PC-3 (cell line): ENCODE results near the gene MYO3B. TPM values are rescaled to one million over a fixed set of nuclear protein-coding genes. Genes with fewer than 3 reads are reported as not detected.

Source experiments
- ATAC-seq: fragments of 200-7000 bp; cut with Tn5 transposase; 2 replicates; pipeline ENCODE4 v1.9.1; 2020; ENCODE audit warnings: mild to moderate bottlenecking, moderate library complexity
- BruUV-seq: library from RNA; stranded (reverse); fragments of 400-500 nt; replicated peaks from 2 replicates; lab custom pipeline; 2021; lab: Mats Ljungman, UMichigan
- CTCF ChIA-PET: fragments of 300-600 bp; sonication (Branson Sonifier 250); formaldehyde crosslinking; loops from one replicate; lab custom pipeline; 2022; ENCODE audit warnings: antibody characterized with exemption; lab: Charles Lee
- POLR2A ChIA-PET: fragments of 300-600 bp; sonication (Branson Sonifier 250); formaldehyde crosslinking; loops from one replicate; lab custom pipeline; 2022; ENCODE audit warnings: antibody characterized with exemption; ENCODE audit not compliant: unreplicated experiment; lab: Charles Lee
- DNase-seq: peaks from one replicate; pipeline ENCODE4 v3.0.0-alpha.2; 2015
- H2AFZ ChIP-seq: fragments of 300-600 bp; sonication (generic); 2 replicates; pipeline ENCODE4 v1.6.0; 2016; ENCODE audit warnings: antibody characterized with exemption, low read length
- H3F3A ChIP-seq: fragments of 300-600 bp; sonication (generic); one replicate; pipeline ENCODE4 v1.6.0; 2017; ENCODE audit warnings: antibody characterized with exemption, low read length, control low read depth, mild to moderate bottlenecking; ENCODE audit not compliant: unreplicated experiment
- H3K27ac ChIP-seq: fragments of 300-600 bp; sonication (generic); 2 replicates; pipeline ENCODE4 v1.5.1; 2016; ENCODE audit warnings: mild to moderate bottlenecking, low read length
- H3K27me3 ChIP-seq: fragments of 300-600 bp; sonication (generic); 2 replicates; pipeline ENCODE4 v1.6.1; 2016; ENCODE audit warnings: low read length, mixed read lengths
- H3K36me3 ChIP-seq: fragments of 300-600 bp; sonication (generic); 2 replicates; pipeline ENCODE4 v1.6.1; 2016; ENCODE audit warnings: low read depth, mixed run types, low read length, mixed read lengths
- H3K4me1 ChIP-seq: fragments of 300-600 bp; sonication (generic); 2 replicates; pipeline ENCODE4 v1.5.1; 2016; ENCODE audit warnings: low read length; ENCODE audit not compliant: insufficient read depth
- H3K4me2 ChIP-seq: fragments of 300-600 bp; sonication (generic); 2 replicates; pipeline ENCODE4 v1.6.0; 2016; ENCODE audit warnings: low read length
- H3K4me3 ChIP-seq: fragments of 300-600 bp; sonication (generic); 2 replicates; pipeline ENCODE4 v1.5.1; 2016; ENCODE audit warnings: mild to moderate bottlenecking, low read length, mixed read lengths
- H3K79me2 ChIP-seq: fragments of 300-600 bp; sonication (generic); 2 replicates; pipeline ENCODE4 v1.6.1; 2017; ENCODE audit warnings: low read length, mixed read lengths
- H3K9ac ChIP-seq: fragments of 300-600 bp; sonication (generic); 2 replicates; pipeline ENCODE4 v1.6.0; 2016; ENCODE audit warnings: mild to moderate bottlenecking, low read length
- H3K9me2 ChIP-seq: fragments of 300-600 bp; sonication (generic); replicated peaks from 2 replicates; pipeline ENCODE4 v1.6.1; 2016; ENCODE audit warnings: mixed run types, low read length, mixed read lengths
- H3K9me3 ChIP-seq: fragments of 300-600 bp; sonication (generic); 2 replicates; pipeline ENCODE4 v1.6.1; 2016; ENCODE audit warnings: low read length, mixed read lengths
- H4K20me1 ChIP-seq: fragments of 300-600 bp; sonication (generic); 2 replicates; pipeline ENCODE4 v1.6.1; 2016; ENCODE audit warnings: low read length, mixed read lengths
- EZH2 ChIP-seq: fragments of 300-600 bp; sonication (generic); IDR thresholded peaks from one replicate; pipeline ENCODE4 v1.6.1; 2017; ENCODE audit warnings: antibody characterized with exemption, mild to moderate bottlenecking, low read length; ENCODE audit not compliant: unreplicated experiment
- EZH2phosphoT487 ChIP-seq: fragments of 300-600 bp; sonication (generic); IDR thresholded peaks from 2 replicates; pipeline ENCODE4 v1.6.1; 2018; ENCODE audit warnings: mild to moderate bottlenecking, antibody characterized with exemption, low read length, borderline replicate concordance
- intact Hi-C: fragments of 100-400 bp; cut with micrococcal nuclease; formaldehyde crosslinking; loops from 2 replicates; pipeline ENCODE4 v1.9.0; 2023
- total RNA-seq: library from RNA; depleted of rRNA; stranded (reverse); fragments of >200 nt; gene quantifications from 2 replicates; pipeline ENCODE4 v1.2.3, GENCODE V29; 2014
- TF ChIP-seq, protein P1 (sequence below): fragments of 300-600 bp; sonication (generic); conservative IDR thresholded peaks from 2 replicates; pipeline ENCODE4 v1.5.1; 2017; ENCODE audit warnings: antibody characterized with exemption, low read depth, mild to moderate bottlenecking, low read length

Gene MYO3B
- total RNA-seq, 1 experiment from 2014 or later, result 1.1 TPM

DNA sequence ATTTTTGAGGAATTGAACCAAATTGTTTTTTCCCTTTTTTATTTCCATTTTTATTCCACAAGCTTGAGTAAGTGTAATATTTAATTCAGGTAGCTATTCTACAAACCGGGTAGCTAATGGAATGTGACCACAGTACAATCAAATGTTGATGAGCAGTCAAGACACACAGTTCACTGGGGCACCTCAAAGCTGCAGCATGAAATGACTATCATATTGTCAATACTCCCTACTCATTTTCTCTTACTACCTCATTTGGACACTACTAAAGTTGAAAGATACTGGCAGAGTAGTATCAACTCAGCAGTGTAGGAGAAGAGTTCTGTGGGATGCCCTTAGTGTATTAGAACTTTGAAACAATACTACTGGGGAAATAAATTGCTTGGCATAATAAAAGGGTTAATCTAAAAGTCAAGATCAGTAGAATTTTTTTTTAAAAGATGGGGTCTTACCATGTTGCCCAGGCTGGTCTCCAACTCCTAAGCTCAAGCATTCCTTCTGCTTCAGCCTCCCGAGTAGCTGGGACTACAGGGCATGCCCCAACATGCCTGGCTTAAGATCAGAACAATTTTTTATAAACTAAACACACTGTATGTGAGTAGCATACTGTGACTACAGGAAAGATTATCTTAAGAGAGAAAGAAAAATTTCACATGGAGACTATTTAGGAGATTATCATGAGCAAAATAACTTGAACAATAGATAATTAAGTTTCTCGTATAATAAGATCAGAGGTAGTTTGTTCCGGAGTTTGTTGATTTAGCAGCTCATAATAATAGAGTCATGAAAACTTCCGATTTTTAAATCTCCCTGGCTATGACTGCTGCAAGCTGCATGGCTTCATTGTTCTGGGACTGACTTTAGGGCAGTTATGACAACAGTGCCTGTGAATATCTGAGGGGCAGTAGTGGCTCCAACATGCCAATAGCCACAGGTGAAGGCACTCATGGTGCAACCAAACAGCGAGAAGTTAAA lies 43.7 kb downstream of the MYO3B start:
- H3K79me2 ChIP-seq, result no peaks in the 10 kb centered on the region
- H3K4me2 ChIP-seq, result 0 out of 2 replicates have a peak overlapping the region, but pooled peaks have one; percentile 0
- no peak overlapping the region for H2AFZ ChIP-seq
- intact Hi-C loops, result loop anchor here (5.0 kb wide), 1 partner anchor 64 kb away; no protein-coding TSS in a partner anchor
- H3K4me3 ChIP-seq, result no peak overlapping the region
- TF ChIP-seq, protein P1, sequence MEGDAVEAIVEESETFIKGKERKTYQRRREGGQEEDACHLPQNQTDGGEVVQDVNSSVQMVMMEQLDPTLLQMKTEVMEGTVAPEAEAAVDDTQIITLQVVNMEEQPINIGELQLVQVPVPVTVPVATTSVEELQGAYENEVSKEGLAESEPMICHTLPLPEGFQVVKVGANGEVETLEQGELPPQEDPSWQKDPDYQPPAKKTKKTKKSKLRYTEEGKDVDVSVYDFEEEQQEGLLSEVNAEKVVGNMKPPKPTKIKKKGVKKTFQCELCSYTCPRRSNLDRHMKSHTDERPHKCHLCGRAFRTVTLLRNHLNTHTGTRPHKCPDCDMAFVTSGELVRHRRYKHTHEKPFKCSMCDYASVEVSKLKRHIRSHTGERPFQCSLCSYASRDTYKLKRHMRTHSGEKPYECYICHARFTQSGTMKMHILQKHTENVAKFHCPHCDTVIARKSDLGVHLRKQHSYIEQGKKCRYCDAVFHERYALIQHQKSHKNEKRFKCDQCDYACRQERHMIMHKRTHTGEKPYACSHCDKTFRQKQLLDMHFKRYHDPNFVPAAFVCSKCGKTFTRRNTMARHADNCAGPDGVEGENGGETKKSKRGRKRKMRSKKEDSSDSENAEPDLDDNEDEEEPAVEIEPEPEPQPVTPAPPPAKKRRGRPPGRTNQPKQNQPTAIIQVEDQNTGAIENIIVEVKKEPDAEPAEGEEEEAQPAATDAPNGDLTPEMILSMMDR, result no peak
- TF ChIP-seq EZH2phosphoT487 (no peak), EZH2 (no peak)
- no peak overlapping the region for H3K9ac ChIP-seq
- H3F3A ChIP-seq, result no peaks in the 10 kb centered on the region
- CTCF ChIA-PET, result interaction anchor here (0.5 to 0.6 kb wide), 2 partner anchors 9 to 162 kb away, joined by 4 to 8 read pairs; no protein-coding TSS in a partner anchor
- H3K4me1 ChIP-seq, result no peaks in the 10 kb centered on the region
- no peaks in the 10 kb centered on the region for H3K36me3 ChIP-seq
- BruUV-seq, result no TSS peak
- H4K20me1 ChIP-seq, result no peaks in the 10 kb centered on the region
- peak; percentile 23 for DNase-seq
- no peaks in the 10 kb centered on the region for H3K9me3 ChIP-seq
- POLR2A ChIA-PET, result interaction anchor here (0.7 kb wide), 1 partner anchor 18 kb away, joined by 7 read pairs; no protein-coding TSS in a partner anchor
- no peaks in the 10 kb centered on the region for H3K9me2 ChIP-seq
- H3K27me3 ChIP-seq, result no peaks in the 10 kb centered on the region
- peak; percentile 91 for ATAC-seq
- no peak overlapping the region for H3K27ac ChIP-seq

DNA sequence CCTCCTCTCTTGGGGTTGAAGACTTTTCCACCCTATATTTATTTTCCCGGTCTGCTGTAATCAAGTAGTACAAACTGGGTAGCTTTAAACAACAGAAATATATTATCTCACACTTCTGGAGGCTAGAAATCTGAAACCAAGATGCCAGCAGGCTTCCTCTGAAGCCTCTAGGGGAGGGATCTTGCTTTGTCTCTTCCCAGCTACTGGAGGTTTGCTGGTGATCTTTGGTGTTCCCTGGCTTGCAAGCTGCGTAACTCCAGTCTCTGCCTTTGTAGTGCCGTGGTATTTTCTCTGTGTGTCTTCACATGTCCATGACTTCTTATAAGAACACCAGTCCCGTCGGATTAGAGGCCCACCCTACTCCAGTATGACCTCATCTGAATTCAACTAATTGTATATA lies 44.4 kb downstream of the MYO3B start:
- no peaks in the 10 kb centered on the region for H3K9me2 ChIP-seq
- no peaks in the 10 kb centered on the region for H3K4me1 ChIP-seq
- ChIA-PET CTCF (interaction anchor here (0.5 kb wide), 1 partner anchor 10 kb away, joined by 8 read pairs; no protein-coding TSS in a partner anchor), POLR2A (interaction anchor here (0.7 kb wide), 1 partner anchor 17 kb away, joined by 7 read pairs; no protein-coding TSS in a partner anchor)
- no peaks in the 10 kb centered on the region for H3F3A ChIP-seq
- H2AFZ ChIP-seq, result no peak overlapping the region
- no peak overlapping the region for H3K9ac ChIP-seq
- DNase-seq (no peak), ATAC-seq (peak; percentile 51)
- H3K36me3 ChIP-seq, result no peaks in the 10 kb centered on the region
- TF ChIP-seq EZH2 (no peak), EZH2phosphoT487 (no peak)
- TF ChIP-seq, protein P1, result no peak
- 0 out of 2 replicates have a peak overlapping the region, but pooled peaks have one; percentile 0 for H3K4me2 ChIP-seq
- no peak overlapping the region for H3K27ac ChIP-seq
- no peaks in the 10 kb centered on the region for H3K27me3 ChIP-seq
- no peaks in the 10 kb centered on the region for H3K79me2 ChIP-seq
- no peak overlapping the region for H3K4me3 ChIP-seq
- no TSS peak for BruUV-seq
- H4K20me1 ChIP-seq, result no peaks in the 10 kb centered on the region
- H3K9me3 ChIP-seq, result no peaks in the 10 kb centered on the region
- intact Hi-C loops, result loop anchor here (5.0 kb wide), 1 partner anchor 65 kb away; no protein-coding TSS in a partner anchor
